Measurements from ENCODE around the gene NCBP2L. TPM values are rescaled to one million over a fixed set of nuclear protein-coding genes. Genes with fewer than 3 reads are reported as not detected.
"Not testable (repeated sequence)": the region's sequence is repeated elsewhere in the genome, so short reads cannot be mapped to it uniquely, and the experiment has no call there.

Gene NCBP2L
- total RNA-seq, 3 donors from 2014 or later (not counting 1 experiment from before 2014, with no cell fraction given) = 0.18 TPM; not detected in 2

- no peaks in the 10 kb centered on the region for H3K27me3 ChIP-seq (ENCODE audit: control insufficient read depth, insufficient read depth, low read length)
- no peak overlapping the region for H3K27ac ChIP-seq (ENCODE audit: low read length)
- H3K4me3 ChIP-seq (ENCODE audit: low read length) = no peak overlapping the region
- no peak for DNase-seq
- no peaks in the 10 kb centered on the region for H3K9me3 ChIP-seq (ENCODE audit: control insufficient read depth, insufficient read depth, low read length)
- Mint-ChIP-seq H3K4me3 (no peak overlapping the region), H3K27me3 (ENCODE audit: low read depth in 2 of 2) (peaks cover 3 to 7% of the 10 kb centered on the region in 2 donors), H3K4me1 (peaks cover 14 to 15% of the 10 kb centered on the region in 2 donors), H3K27ac (no peak overlapping the region), H3K9me3 (no peaks in the 10 kb centered on the region), H3K36me3 (no peaks in the 10 kb centered on the region)
- H3K36me3 ChIP-seq (ENCODE audit: control insufficient read depth, insufficient read depth, low read length) = no peaks in the 10 kb centered on the region
- TF ChIP-seq CTCF (IDR thresholded peaks at IDR 0.05) = no peak
- intact Hi-C loops (cut with micrococcal nuclease) = no loop called here
- WGBS (ENCODE audit: insufficient coverage) = 94% methylated on average over 9 of the region's 9 CpGs
- peaks cover 13% of the 10 kb centered on the region for H3K4me1 ChIP-seq (ENCODE audit: control insufficient read depth, insufficient read depth, low read length)
- no peak for ATAC-seq
These were observed 3.0 kb downstream of the NCBP2L start for GRCh38 chrX:107780525-107780924.

GRCh38 chrX:107787827-107788226, 10.3 kb downstream of the NCBP2L start:
- no peak for ATAC-seq
- H3K27me3 Mint-ChIP-seq (ENCODE audit: low read depth in 2 of 2) = peaks cover 7 to 17% of the 10 kb centered on the region in 2 donors
- TF ChIP-seq CTCF (IDR thresholded peaks at IDR 0.05) = no peak
- intact Hi-C loops (cut with micrococcal nuclease) = no loop called here
- no peaks in the 10 kb centered on the region for H3K9me3 Mint-ChIP-seq
- Histone ChIP-seq H3K36me3 (ENCODE audit: control insufficient read depth, insufficient read depth, low read length) (no peaks in the 10 kb centered on the region), H3K9me3 (ENCODE audit: control insufficient read depth, insufficient read depth, low read length) (no peaks in the 10 kb centered on the region), H3K27ac (ENCODE audit: low read length) (no peak overlapping the region), H3K4me3 (ENCODE audit: low read length) (no peak overlapping the region), H3K4me1 (ENCODE audit: control insufficient read depth, insufficient read depth, low read length) (no peaks in the 10 kb centered on the region), H3K27me3 (ENCODE audit: control insufficient read depth, insufficient read depth, low read length) (no peaks in the 10 kb centered on the region)
- H3K4me1 Mint-ChIP-seq = no peaks in the 10 kb centered on the region
- no peak for DNase-seq
- H3K27ac Mint-ChIP-seq = no peak overlapping the region
- 80% methylated on average over 1 of the region's 1 CpG for whole genome bisulfite sequencing (ENCODE audit: insufficient coverage)
- H3K4me3 Mint-ChIP-seq = no peak overlapping the region
- no peaks in the 10 kb centered on the region for H3K36me3 Mint-ChIP-seq

DNA sequence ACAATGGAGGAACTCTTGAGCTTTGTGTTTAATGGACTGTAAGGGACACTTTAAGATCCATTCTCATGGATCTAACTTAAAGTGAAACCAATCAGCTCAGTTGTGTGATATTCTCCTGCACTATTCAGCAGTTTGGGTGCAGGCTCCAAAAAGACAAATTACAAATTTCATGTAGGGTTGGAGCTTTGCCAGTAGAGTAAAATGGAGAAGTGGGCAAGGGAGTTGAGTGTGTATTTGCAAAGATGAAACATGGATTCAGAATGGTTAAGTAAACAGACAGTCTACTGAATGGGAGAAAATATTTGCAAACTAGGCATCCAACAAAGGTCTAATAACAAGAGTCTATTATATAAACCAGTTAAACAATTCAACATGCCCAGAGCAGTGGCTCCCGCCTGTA, 26.9 kb downstream of the NCBP2L start:
- no peaks in the 10 kb centered on the region for H3K36me3 ChIP-seq (ENCODE audit: control insufficient read depth, insufficient read depth, low read length)
- Mint-ChIP-seq H3K9me3 (no peaks in the 10 kb centered on the region), H3K36me3 (no peaks in the 10 kb centered on the region), H3K4me3 (no peak overlapping the region), H3K27ac (no peak overlapping the region), H3K4me1 (no peaks in the 10 kb centered on the region), H3K27me3 (ENCODE audit: low read depth in 2 of 2) (peaks cover 15 to 40% of the 10 kb centered on the region in 2 donors)
- no peak for DNase-seq
- intact Hi-C loops (cut with micrococcal nuclease) = no loop called here
- ATAC-seq = no peak
- H3K9me3 ChIP-seq (ENCODE audit: control insufficient read depth, insufficient read depth, low read length) = no peaks in the 10 kb centered on the region
- H3K4me1 ChIP-seq (ENCODE audit: control insufficient read depth, insufficient read depth, low read length) = no peaks in the 10 kb centered on the region
- H3K27ac ChIP-seq (ENCODE audit: low read length) = no peak overlapping the region
- WGBS (ENCODE audit: insufficient coverage) = 75% methylated on average over 1 of the region's 1 CpG
- H3K27me3 ChIP-seq (ENCODE audit: control insufficient read depth, insufficient read depth, low read length) = no peaks in the 10 kb centered on the region
- H3K4me3 ChIP-seq (ENCODE audit: low read length) = no peak overlapping the region
- TF ChIP-seq CTCF (IDR thresholded peaks at IDR 0.05) = no peak

GRCh38 chrX:107805179-107805578, 27.6 kb downstream of the NCBP2L start:
- H3K9me3 Mint-ChIP-seq = no peaks in the 10 kb centered on the region
- Histone ChIP-seq H3K4me1 (ENCODE audit: control insufficient read depth, insufficient read depth, low read length) (no peaks in the 10 kb centered on the region), H3K27me3 (ENCODE audit: control insufficient read depth, insufficient read depth, low read length) (no peaks in the 10 kb centered on the region), H3K4me3 (ENCODE audit: low read length) (no peak overlapping the region), H3K9me3 (ENCODE audit: control insufficient read depth, insufficient read depth, low read length) (no peaks in the 10 kb centered on the region), H3K36me3 (ENCODE audit: control insufficient read depth, insufficient read depth, low read length) (no peaks in the 10 kb centered on the region), H3K27ac (ENCODE audit: low read length) (no peak overlapping the region)
- DNase-seq (no peak), ATAC-seq (no peak)
- no peak overlapping the region for H3K27ac Mint-ChIP-seq
- intact Hi-C loops (cut with micrococcal nuclease) = no loop called here
- no peaks in the 10 kb centered on the region for H3K36me3 Mint-ChIP-seq
- WGBS (ENCODE audit: insufficient coverage) = 92% methylated on average over 3 of the region's 3 CpGs
- no peak overlapping the region for H3K4me3 Mint-ChIP-seq
- TF ChIP-seq CTCF (IDR thresholded peaks at IDR 0.05) = no peak
- peaks cover 15 to 33% of the 10 kb centered on the region in 2 donors for H3K27me3 Mint-ChIP-seq (ENCODE audit: low read depth in 2 of 2)
- H3K4me1 Mint-ChIP-seq = no peaks in the 10 kb centered on the region

- DNase-seq; H3K27me3 ChIP-seq (ENCODE audit: control insufficient read depth, insufficient read depth, low read length); H3K36me3 Mint-ChIP-seq; H3K27ac ChIP-seq (ENCODE audit: low read length); H3K4me1 ChIP-seq (ENCODE audit: control insufficient read depth, insufficient read depth, low read length); H3K36me3 ChIP-seq (ENCODE audit: control insufficient read depth, insufficient read depth, low read length); H3K4me1 Mint-ChIP-seq; H3K4me3 Mint-ChIP-seq; H3K9me3 Mint-ChIP-seq; H3K4me3 ChIP-seq (ENCODE audit: low read length); H3K27ac Mint-ChIP-seq; intact Hi-C loops (cut with micrococcal nuclease); H3K9me3 ChIP-seq (ENCODE audit: control insufficient read depth, insufficient read depth, low read length); ATAC-seq: not testable (repeated sequence)
- H3K27me3 Mint-ChIP-seq (ENCODE audit: low read depth in 2 of 2) = peaks cover 18 to 40% of the 10 kb centered on the region in 2 donors
- 96% methylated on average over 6 of the region's 10 CpGs for WGBS (ENCODE audit: insufficient coverage)
These were observed 32.5 kb downstream of the NCBP2L start for GRCh38 chrX:107810053-107810452.
